H1 (cell line): ENCODE data around the gene SPEF1. TPM values are rescaled to one million over a fixed set of nuclear protein-coding genes. Genes with fewer than 3 reads are reported as not detected.

ENCODE experiments used
- BACH1 ChIP-seq: IDR thresholded peaks from 2 replicates; pipeline ENCODE4 v1.6.1; 2012; ENCODE audit warnings: low read length, improper control_type of control experiment
- CHD2 ChIP-seq: IDR thresholded peaks from 2 replicates; pipeline ENCODE4 v1.6.1; 2012; ENCODE audit warnings: low read length, improper control_type of control experiment
- CTCF ChIP-seq, 3 experiments: IDR thresholded peaks; 1 replicate in 2 of 3; 2 replicates in 1 of 3; pipeline versions ENCODE4 v1.5.1 to v1.6.1; 2011; ENCODE audit warnings: low read length in 3 of 3, mild to moderate bottlenecking in 3 of 3, inconsistent platforms in 2 of 3, low read depth in 1 of 3, moderate library complexity in 1 of 3; ENCODE audit not compliant: insufficient read depth in 1 of 3; ENCODE audit errors: control extremely low read depth in 1 of 3
- EGR1 ChIP-seq: IDR thresholded peaks from 2 replicates; pipeline ENCODE4 v1.6.1; 2011; ENCODE audit warnings: low read depth, low read length, borderline replicate concordance
- GTF2F1 ChIP-seq: IDR thresholded peaks from 2 replicates; pipeline ENCODE4 v1.6.1; 2012; ENCODE audit warnings: low read depth, low read length, improper control_type of control experiment, borderline replicate concordance
- KDM4A ChIP-seq: IDR thresholded peaks from one replicate; pipeline ENCODE4 v1.7.1; 2012; ENCODE audit warnings: low read depth, mild to moderate bottlenecking, moderate library complexity, low read length, inconsistent platforms; ENCODE audit not compliant: severe bottlenecking
- MAX ChIP-seq: IDR thresholded peaks from 2 replicates; pipeline ENCODE4 v1.6.1; 2012; ENCODE audit warnings: inconsistent platforms
- SIX5 ChIP-seq: IDR thresholded peaks from 2 replicates; pipeline ENCODE4 v1.6.1; 2011; ENCODE audit warnings: mild to moderate bottlenecking, low read depth, low read length
- SUZ12 ChIP-seq: fragments of 200-600 bp; sonication (generic); IDR thresholded peaks from 2 replicates; pipeline ENCODE4 v1.6.1; 2012; ENCODE audit warnings: mild to moderate bottlenecking, inconsistent platforms, low read length, moderate library complexity, mixed read lengths
- polyA plus RNA-seq, 7 experiments: library from polyadenylated mRNA; depleted of rRNA in 3 of 7; stranded (reverse) in 5 of 7; unstranded in 2 of 7; fragments of >200 nt in 5 of 7; fragments of 200-250 nt in 2 of 7; gene quantifications; 1 replicate in 5 of 7; 2 replicates in 1 of 7; 4 replicates in 1 of 7; pipeline versions ENCODE4 v1.2.1 to v1.2.3, GENCODE V29; 2011 to 2013; ENCODE audit warnings: missing spikeins in 2 of 7, mixed read lengths in 2 of 7
- total RNA-seq: library from RNA; stranded (reverse); fragmentation: NEBNext Ultra II Directional; extraction: Animal tissue kit (Norgen Biotek cat#: 25700); gene quantifications from 2 replicates; pipeline ENCODE4 v1.2.1, GENCODE V29; 2021

The SPEF1 gene
- total and polyA plus RNA-seq, 2 of the 8 experiments (the other 6 are each of a cell fraction or from before 2014, with no cell fraction given) = 0.51 to 0.71 TPM

- no peak for TF ChIP-seq BACH1
- TF ChIP-seq MAX = no peak
- TF ChIP-seq CTCF (IDR thresholded peaks at IDR 0.05; ENCODE audit: control extremely low read depth in 1 of 3, insufficient read depth in 1 of 3, low read depth in 1 of 3, low read length in 3 of 3) = no peak
- no peak for TF ChIP-seq SIX5
- TF ChIP-seq EGR1 = no peak
- no peak for TF ChIP-seq GTF2F1
- no peak for TF ChIP-seq KDM4A
- no peak for TF ChIP-seq SUZ12
- no peak for TF ChIP-seq CHD2
Observed at GRCh38 chr20:3766422-3767109, 14.7 kb downstream of the SPEF1 start (continued).
